NCI-H774 (cell line): ENCODE results near the gene ZFYVE1.

Experiments
- DNase-seq: peaks from one replicate; lab custom pipeline; 2025; lab: John Stamatoyannopoulos, UW

Gene ZFYVE1

GRCh38 chr14:72921396-72921795 is 105.5 kb downstream of the ZFYVE1 start:
- DNase-seq = no peak

- DNase-seq = no peak
These were observed 106.9 kb downstream of the ZFYVE1 start for GRCh38 chr14:72920008-72920407.
